IMR-90 (cell line): Measurements from ENCODE around the gene FHAD1.

Experiments used
- FOS ChIP-seq: fragments of 150-350 bp; IDR thresholded peaks from 2 replicates; pipeline ENCODE4 v1.6.1; 2016; ENCODE audit warnings: low read depth, low read length
- MAZ ChIP-seq: IDR thresholded peaks from 2 replicates; pipeline ENCODE4 v1.6.1; 2012; ENCODE audit warnings: low read depth, mild to moderate bottlenecking, low read length, improper control_type of control experiment, moderate library complexity, borderline replicate concordance
- POLR2A ChIP-seq: IDR thresholded peaks from 2 replicates; pipeline ENCODE4 v1.6.1; 2012; ENCODE audit warnings: mild to moderate bottlenecking, low read depth, low read length
- RAD21 ChIP-seq: IDR thresholded peaks from 2 replicates; pipeline ENCODE4 v1.6.1; 2012; ENCODE audit warnings: low read length, improper control_type of control experiment
- RCOR1 ChIP-seq: IDR thresholded peaks from 2 replicates; pipeline ENCODE4 v1.6.1; 2012; ENCODE audit warnings: mild to moderate bottlenecking, low read length, improper control_type of control experiment; ENCODE audit not compliant: insufficient replicate concordance
- RFX5 ChIP-seq: IDR thresholded peaks from 2 replicates; pipeline ENCODE4 v1.8.0; 2012; ENCODE audit warnings: low read depth, mild to moderate bottlenecking, low read length, moderate library complexity
- SMC3 ChIP-seq: fragments of 150-350 bp; IDR thresholded peaks from 2 replicates; pipeline ENCODE4 v1.6.1; 2016; ENCODE audit warnings: low read depth, mild to moderate bottlenecking, antibody characterized with exemption, low read length, moderate library complexity
- TF ChIP-seq, protein P1 (sequence below): conservative IDR thresholded peaks from 2 replicates; pipeline ENCODE4 v1.5.1; 2012; ENCODE audit warnings: mild to moderate bottlenecking, low read depth, low read length, improper control_type of control experiment
- TF ChIP-seq, protein P2 (sequence below): fragments of 150-350 bp; IDR thresholded peaks from 2 replicates; pipeline ENCODE4 v1.6.1; 2017; ENCODE audit warnings: mild to moderate bottlenecking, antibody characterized with exemption, low read length, low read depth

DNA sequence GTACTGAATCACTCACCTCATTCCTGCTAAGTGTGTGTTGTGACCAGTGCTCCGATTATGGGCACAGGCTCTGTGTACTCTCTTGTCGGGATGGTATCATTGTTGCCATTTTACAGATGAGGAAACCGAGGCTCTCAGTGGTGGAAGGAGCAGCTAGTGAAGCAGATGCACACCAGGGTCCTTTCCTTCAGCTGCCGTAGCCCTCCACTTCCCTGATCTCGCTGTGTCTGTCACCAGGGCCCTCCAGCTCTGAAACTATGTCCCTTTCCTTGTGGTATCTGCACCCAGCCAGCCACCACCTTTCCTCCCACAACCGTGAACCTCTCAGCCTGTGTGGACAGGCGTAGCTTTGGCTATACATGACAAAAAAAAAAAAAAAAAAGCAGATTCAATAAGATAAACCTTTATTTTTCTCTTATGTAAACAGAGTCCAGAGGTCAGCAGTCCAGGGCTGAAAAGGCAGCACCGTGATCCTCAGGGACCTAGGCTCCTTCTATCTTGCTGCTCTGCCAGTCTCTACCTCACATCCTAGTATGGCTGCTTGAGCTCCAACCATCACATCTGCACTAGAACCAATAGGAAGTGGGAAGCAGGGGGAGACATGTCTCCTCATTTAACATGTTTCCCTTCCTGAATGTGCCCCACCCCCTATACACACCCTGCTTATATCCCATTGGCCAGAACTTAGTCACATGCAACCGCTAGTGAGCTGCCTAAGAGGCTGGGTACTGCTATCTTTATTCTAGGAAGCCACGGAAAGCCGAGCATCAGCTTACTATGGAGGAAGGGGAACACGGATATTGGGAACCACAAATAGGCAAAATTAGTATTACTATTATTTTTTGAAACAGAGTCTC lies 49.2 kb upstream of the FHAD1 start:
- TF ChIP-seq, protein P1, sequence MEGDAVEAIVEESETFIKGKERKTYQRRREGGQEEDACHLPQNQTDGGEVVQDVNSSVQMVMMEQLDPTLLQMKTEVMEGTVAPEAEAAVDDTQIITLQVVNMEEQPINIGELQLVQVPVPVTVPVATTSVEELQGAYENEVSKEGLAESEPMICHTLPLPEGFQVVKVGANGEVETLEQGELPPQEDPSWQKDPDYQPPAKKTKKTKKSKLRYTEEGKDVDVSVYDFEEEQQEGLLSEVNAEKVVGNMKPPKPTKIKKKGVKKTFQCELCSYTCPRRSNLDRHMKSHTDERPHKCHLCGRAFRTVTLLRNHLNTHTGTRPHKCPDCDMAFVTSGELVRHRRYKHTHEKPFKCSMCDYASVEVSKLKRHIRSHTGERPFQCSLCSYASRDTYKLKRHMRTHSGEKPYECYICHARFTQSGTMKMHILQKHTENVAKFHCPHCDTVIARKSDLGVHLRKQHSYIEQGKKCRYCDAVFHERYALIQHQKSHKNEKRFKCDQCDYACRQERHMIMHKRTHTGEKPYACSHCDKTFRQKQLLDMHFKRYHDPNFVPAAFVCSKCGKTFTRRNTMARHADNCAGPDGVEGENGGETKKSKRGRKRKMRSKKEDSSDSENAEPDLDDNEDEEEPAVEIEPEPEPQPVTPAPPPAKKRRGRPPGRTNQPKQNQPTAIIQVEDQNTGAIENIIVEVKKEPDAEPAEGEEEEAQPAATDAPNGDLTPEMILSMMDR: no peak
- TF ChIP-seq POLR2A (no peak), RAD21 (no peak), FOS (no peak), RFX5 (no peak), SMC3 (no peak), MAZ (no peak), RCOR1 (no peak)
- TF ChIP-seq, protein P2, sequence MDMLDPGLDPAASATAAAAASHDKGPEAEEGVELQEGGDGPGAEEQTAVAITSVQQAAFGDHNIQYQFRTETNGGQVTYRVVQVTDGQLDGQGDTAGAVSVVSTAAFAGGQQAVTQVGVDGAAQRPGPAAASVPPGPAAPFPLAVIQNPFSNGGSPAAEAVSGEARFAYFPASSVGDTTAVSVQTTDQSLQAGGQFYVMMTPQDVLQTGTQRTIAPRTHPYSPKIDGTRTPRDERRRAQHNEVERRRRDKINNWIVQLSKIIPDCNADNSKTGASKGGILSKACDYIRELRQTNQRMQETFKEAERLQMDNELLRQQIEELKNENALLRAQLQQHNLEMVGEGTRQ: no peak
